ENCODE data around the gene ZNF438.

Gene ZNF438

GRCh38 chr10:30944005-30944404 lies 87.7 kb downstream of the ZNF438 start:
- no peak overlapping the region for H3K4me2 ChIP-seq (ENCODE audit: low read length)
- H3K4me3 ChIP-seq (ENCODE audit: low read length): no peak overlapping the region
- H4K20me1 ChIP-seq (ENCODE audit: control insufficient read depth, insufficient read depth, low read depth, low read length): no peaks in the 10 kb centered on the region
- H3K79me2 ChIP-seq (ENCODE audit: control insufficient read depth, low read length): no peaks in the 10 kb centered on the region
- no peak overlapping the region for H3K27ac ChIP-seq (ENCODE audit: low read depth, low read length)
- H3K9me3 ChIP-seq (ENCODE audit: control insufficient read depth, insufficient read depth, low read length): no peaks in the 10 kb centered on the region
- TF ChIP-seq EZH2phosphoT487 (IDR thresholded peaks at IDR 0.05; ENCODE audit: borderline replicate concordance, low read length) (no peak), CTCF (IDR thresholded peaks at IDR 0.05; ENCODE audit: low read depth, low read length, poor library complexity, severe bottlenecking) (no peak)
- no peaks in the 10 kb centered on the region for H3K9me2 ChIP-seq (replicated peaks; ENCODE audit: control insufficient read depth, low read length)
- H3F3A ChIP-seq (ENCODE audit: control insufficient read depth, insufficient read depth): no peaks in the 10 kb centered on the region
- no peaks in the 10 kb centered on the region for H3K36me3 ChIP-seq (ENCODE audit: control insufficient read depth, low read length)
- H3K27me3 ChIP-seq (ENCODE audit: control insufficient read depth, low read length): no peaks in the 10 kb centered on the region
- H3K4me1 ChIP-seq (ENCODE audit: control insufficient read depth, low read length): no peaks in the 10 kb centered on the region

- Histone ChIP-seq H3K79me2 (ENCODE audit: control insufficient read depth, low read length) (no peaks in the 10 kb centered on the region), H3K4me3 (ENCODE audit: low read length) (no peak overlapping the region), H3K36me3 (ENCODE audit: control insufficient read depth, low read length) (no peaks in the 10 kb centered on the region), H3K27me3 (ENCODE audit: control insufficient read depth, low read length) (no peaks in the 10 kb centered on the region), H3F3A (ENCODE audit: control insufficient read depth, insufficient read depth) (no peaks in the 10 kb centered on the region), H4K20me1 (ENCODE audit: control insufficient read depth, insufficient read depth, low read depth, low read length) (no peaks in the 10 kb centered on the region), H3K4me2 (ENCODE audit: low read length) (no peak overlapping the region), H3K27ac (ENCODE audit: low read depth, low read length) (no peak overlapping the region), H3K4me1 (ENCODE audit: control insufficient read depth, low read length) (no peaks in the 10 kb centered on the region), H3K9me2 (replicated peaks; ENCODE audit: control insufficient read depth, low read length) (no peaks in the 10 kb centered on the region), H3K9me3 (ENCODE audit: control insufficient read depth, insufficient read depth, low read length) (no peaks in the 10 kb centered on the region)
- TF ChIP-seq EZH2phosphoT487 (IDR thresholded peaks at IDR 0.05; ENCODE audit: borderline replicate concordance, low read length) (no peak), CTCF (IDR thresholded peaks at IDR 0.05; ENCODE audit: low read depth, low read length, poor library complexity, severe bottlenecking) (no peak)
These were observed 88.2 kb downstream of the ZNF438 start for GRCh38 chr10:30943451-30943850.

- TF ChIP-seq CTCF (IDR thresholded peaks at IDR 0.05; ENCODE audit: low read depth, low read length, poor library complexity, severe bottlenecking) (no peak), EZH2phosphoT487 (IDR thresholded peaks at IDR 0.05; ENCODE audit: borderline replicate concordance, low read length) (no peak)
- Histone ChIP-seq H3K27me3 (ENCODE audit: control insufficient read depth, low read length) (no peaks in the 10 kb centered on the region), H3K4me3 (ENCODE audit: low read length) (no peak overlapping the region), H3F3A (ENCODE audit: control insufficient read depth, insufficient read depth) (no peaks in the 10 kb centered on the region), H3K9me3 (ENCODE audit: control insufficient read depth, insufficient read depth, low read length) (no peaks in the 10 kb centered on the region), H3K27ac (ENCODE audit: low read depth, low read length) (no peak overlapping the region), H3K79me2 (ENCODE audit: control insufficient read depth, low read length) (no peaks in the 10 kb centered on the region), H3K4me1 (ENCODE audit: control insufficient read depth, low read length) (no peaks in the 10 kb centered on the region), H4K20me1 (ENCODE audit: control insufficient read depth, insufficient read depth, low read depth, low read length) (no peaks in the 10 kb centered on the region), H3K9me2 (replicated peaks; ENCODE audit: control insufficient read depth, low read length) (no peaks in the 10 kb centered on the region), H3K4me2 (ENCODE audit: low read length) (no peak overlapping the region), H3K36me3 (ENCODE audit: control insufficient read depth, low read length) (no peaks in the 10 kb centered on the region)
These were observed 91.4 kb downstream of the ZNF438 start for GRCh38 chr10:30940256-30940655.

Data from DOHH2 (cell line).